ENCODE measurements around the gene CTSF. TPM values are rescaled to one million over a fixed set of nuclear protein-coding genes. Genes with fewer than 3 reads are reported as not detected.
A peak's percentile ranks its signal among the peaks of the same experiment; 100 is the strongest.

The CTSF gene
- total and polyA plus RNA-seq, 2 of the 8 experiments (the other 6 are each of a cell fraction or from before 2014, with no cell fraction given): 0.58 to 2.3 TPM

GRCh38 chr11:66542362-66542761 lies 26.0 kb downstream of the CTSF start:
- 91% methylated on average over 9 of the region's 10 CpGs; no CpG with 5 or more reads in 1 of the 2 experiments for WGBS, 2 experiments (ENCODE audit: extremely low coverage in 1 of 2, insufficient coverage in 1 of 2, insufficient read length in 1 of 2, insufficient replicate concordance in 2 of 2, low coverage in 1 of 2, low lambda C conversion rate in 2 of 2, missing lambda C conversion rate in 1 of 2)
- Histone ChIP-seq H2BK5ac (ENCODE audit: low read depth, low read length) (no peak overlapping the region), H3K9ac (replicated peaks in 1 of 4; ENCODE audit: extremely low read depth in 1 of 4, low read depth in 3 of 4, low read length in 3 of 4) (peak overlapping the region in 1 of 4 experiments; percentile 18; a peak in 1 of 7 replicates), H2BK15ac (ENCODE audit: low read length) (peak overlapping the region; percentile 63; the same call in 1 of the 2 replicates), H3K23me2 (ENCODE audit: low read depth, low read length) (peaks cover 3% of the 10 kb centered on the region; the same call in 1 of the 2 replicates), H4K91ac (replicated peaks; ENCODE audit: insufficient read length, low read length) (no peak overlapping the region), H3K23ac (ENCODE audit: insufficient read length) (no peak overlapping the region), H3K9me3 (ENCODE audit: insufficient read depth in 2 of 2, low read depth in 1 of 2, low read length in 1 of 2) (no peaks in the 10 kb centered on the region), H3K4me1 (replicated peaks in 1 of 4; ENCODE audit: control insufficient read depth in 3 of 4, insufficient read depth in 4 of 4, low read length in 3 of 4) (peaks cover 0 to 17% (median 4%) of the 10 kb centered on the region in 4 experiments; a peak in 6 of 7 replicates), H3K27me3 (replicated peaks in 1 of 4; ENCODE audit: control insufficient read depth in 3 of 4, extremely low read depth in 1 of 4, insufficient read depth in 3 of 4, low read length in 3 of 4) (no peaks in the 10 kb centered on the region), H3K4me3 (ENCODE audit: extremely low read depth in 1 of 4, insufficient read depth in 2 of 4, low read depth in 3 of 4, low read length in 4 of 4) (no peak overlapping the region), H3K36me3 (ENCODE audit: control insufficient read depth in 2 of 4, insufficient read depth in 4 of 4, low read length in 3 of 4) (no peaks in the 10 kb centered on the region), H3K4ac (replicated peaks; ENCODE audit: insufficient read length, low read depth, low read length) (no peak overlapping the region), H2AFZ (ENCODE audit: low read length) (no peak overlapping the region), H2BK120ac (replicated peaks; ENCODE audit: low read depth, low read length) (no peak overlapping the region), H2AK5ac (ENCODE audit: low read depth, low read length) (no peak overlapping the region; the same call in 1 of the 2 replicates), H3K18ac (ENCODE audit: extremely low read depth, low read length) (no peak overlapping the region), H2BK12ac (ENCODE audit: low read depth, low read length) (no peak overlapping the region), H4K8ac (ENCODE audit: extremely low read depth, insufficient read depth, low read length) (no peak overlapping the region), H3K79me2 (ENCODE audit: control insufficient read depth in 1 of 2, insufficient read depth in 2 of 2, low read length in 2 of 2) (no peaks in the 10 kb centered on the region), H2BK20ac (ENCODE audit: low read length) (no peak overlapping the region), H4K20me1 (replicated peaks in 1 of 2; ENCODE audit: control insufficient read depth in 1 of 2, insufficient read depth in 2 of 2, low read length in 2 of 2) (no peaks in the 10 kb centered on the region), H3K79me1 (ENCODE audit: low read depth, low read length) (no peaks in the 10 kb centered on the region), H3K27ac (ENCODE audit: low read depth, low read length) (no peak overlapping the region), H3K14ac (ENCODE audit: insufficient read length) (no peak overlapping the region), H4K5ac (ENCODE audit: insufficient read length, low read depth, low read length) (no peak overlapping the region), H3K4me2 (ENCODE audit: insufficient read depth in 1 of 2, low read depth in 2 of 2, low read length in 2 of 2) (no peak overlapping the region), H3K56ac (replicated peaks; ENCODE audit: insufficient read length, low read depth, low read length) (no peak overlapping the region)
- POLR2A ChIA-PET (ENCODE audit: partially characterized antibody): interaction anchor here (0.7 to 2.4 kb wide), 7 partner anchors 10 to 427 kb away, joined by 3 to 7 read pairs (median 4); partner anchors contain the start of genes RBM14 and RBM4B
- no peak for TF ChIP-seq MAFK (IDR thresholded peaks at IDR 0.05; ENCODE audit: low read depth, low read length)
- no peak for TF ChIP-seq EGR1 (IDR thresholded peaks at IDR 0.05; ENCODE audit: borderline replicate concordance, low read depth, low read length)
- no peak for TF ChIP-seq JUN (IDR thresholded peaks at IDR 0.05; ENCODE audit: low read depth, low read length)
- DNase-seq (ENCODE audit: low read depth in 1 of 2, low spot score in 2 of 2) (no peak), FAIRE-seq (no peak)
- CTCF ChIA-PET (ENCODE audit: partially characterized antibody): interaction anchor here (0.8 to 1.6 kb wide), 6 partner anchors 8 to 135 kb away, joined by 3 to 4 read pairs (median 4); partner anchors contain the start of gene RBM4B

Data from H1 (cell line).